ENCODE measurements around the gene IGFBP2.

The IGFBP2 gene

GRCh38 chr2:216692636-216693413, 59.6 kb downstream of the IGFBP2 start:
- Histone ChIP-seq H3K27ac (ENCODE audit: low read depth, low read length) (peak overlapping the region; percentile 97), H3K9ac (ENCODE audit: low read length) (peak overlapping the region; percentile 71), H3K9me3 (ENCODE audit: low read length) (no peaks in the 10 kb centered on the region), H3K36me3 (ENCODE audit: insufficient read depth, low read length) (peaks cover 24% of the 10 kb centered on the region), H3K4me1 (ENCODE audit: insufficient read depth, low read length) (peaks cover 49% of the 10 kb centered on the region), H3K27me3 (ENCODE audit: control insufficient read depth in 1 of 2, insufficient read depth in 2 of 2, low read length in 2 of 2) (peaks cover 0 to 10% of the 10 kb centered on the region in 2 donors), H3K4me3 (ENCODE audit: low read depth in 1 of 2, low read length in 2 of 2) (peak overlapping the region; percentile 34 to 90)

GRCh38 chr2:216693414-216694080, 60.3 kb downstream of the IGFBP2 start:
- peak overlapping the region; percentile 97 for H3K27ac ChIP-seq (ENCODE audit: low read depth, low read length)
- H3K4me3 ChIP-seq (ENCODE audit: low read depth in 1 of 2, low read length in 2 of 2), result peak overlapping the region; percentile 77 to 87
- H3K9me3 ChIP-seq (ENCODE audit: low read length), result no peaks in the 10 kb centered on the region
- peaks cover 19% of the 10 kb centered on the region for H3K36me3 ChIP-seq (ENCODE audit: insufficient read depth, low read length)
- peaks cover 46% of the 10 kb centered on the region for H3K4me1 ChIP-seq (ENCODE audit: insufficient read depth, low read length)
- H3K27me3 ChIP-seq (ENCODE audit: control insufficient read depth in 1 of 2, insufficient read depth in 2 of 2, low read length in 2 of 2), result peaks cover 0 to 10% of the 10 kb centered on the region in 2 donors
- H3K9ac ChIP-seq (ENCODE audit: low read length), result peak overlapping the region; percentile 79

- Histone ChIP-seq H3K4me3 (ENCODE audit: low read depth in 1 of 2, low read length in 2 of 2) (peak overlapping the region; percentile 77 to 87), H3K27ac (ENCODE audit: low read depth, low read length) (peak overlapping the region; percentile 97), H3K9me3 (ENCODE audit: low read length) (no peaks in the 10 kb centered on the region), H3K9ac (ENCODE audit: low read length) (peak overlapping the region; percentile 79), H3K27me3 (ENCODE audit: control insufficient read depth in 1 of 2, insufficient read depth in 2 of 2, low read length in 2 of 2) (peaks cover 0 to 10% of the 10 kb centered on the region in 2 donors), H3K4me1 (ENCODE audit: insufficient read depth, low read length) (peaks cover 46% of the 10 kb centered on the region), H3K36me3 (ENCODE audit: insufficient read depth, low read length) (peaks cover 12% of the 10 kb centered on the region)
These were observed 61.0 kb downstream of the IGFBP2 start for GRCh38 chr2:216694082-216694825.

- no peaks in the 10 kb centered on the region for H3K9me3 ChIP-seq (ENCODE audit: low read length)
- peaks cover 46% of the 10 kb centered on the region for H3K4me1 ChIP-seq (ENCODE audit: insufficient read depth, low read length)
- peak overlapping the region; percentile 97 for H3K27ac ChIP-seq (ENCODE audit: low read depth, low read length)
- peaks cover 0 to 10% of the 10 kb centered on the region in 2 donors for H3K27me3 ChIP-seq (ENCODE audit: control insufficient read depth in 1 of 2, insufficient read depth in 2 of 2, low read length in 2 of 2)
- H3K9ac ChIP-seq (ENCODE audit: low read length), result peak overlapping the region; percentile 79
- peaks cover 6% of the 10 kb centered on the region for H3K36me3 ChIP-seq (ENCODE audit: insufficient read depth, low read length)
- peak overlapping the region; percentile 77 to 87 for H3K4me3 ChIP-seq (ENCODE audit: low read depth in 1 of 2, low read length in 2 of 2)
These were observed 61.6 kb downstream of the IGFBP2 start for GRCh38 chr2:216694826-216695217.

GRCh38 chr2:216695401-216695821, 62.2 kb downstream of the IGFBP2 start, which contains the start of gene IGFBP5:
TSS of gene IGFBP5 (minus strand) at chr2:216695549. CDS start at chr2:216694775, 774 bp downstream.
- Histone ChIP-seq H3K4me3 (ENCODE audit: low read depth in 1 of 2, low read length in 2 of 2) (peak within 1 kb of the TSS; percentile 77 to 87), H3K4me1 (ENCODE audit: insufficient read depth, low read length) (peaks cover 46% of the 10 kb centered on the region), H3K27me3 (ENCODE audit: control insufficient read depth in 1 of 2, insufficient read depth in 2 of 2, low read length in 2 of 2) (peaks cover 0 to 10% of the 10 kb centered on the region in 2 donors), H3K9me3 (ENCODE audit: low read length) (no peaks in the 10 kb centered on the region), H3K36me3 (ENCODE audit: insufficient read depth, low read length) (peaks cover under 1% of the 10 kb centered on the region), H3K9ac (ENCODE audit: low read length) (peak within 1 kb of the TSS; percentile 79), H3K27ac (ENCODE audit: low read depth, low read length) (peak within 1 kb of the TSS; percentile 97)

- Histone ChIP-seq H3K4me1 (ENCODE audit: insufficient read depth, low read length) (peaks cover 49% of the 10 kb centered on the region), H3K36me3 (ENCODE audit: insufficient read depth, low read length) (no peaks in the 10 kb centered on the region), H3K9ac (ENCODE audit: low read length) (no peak overlapping the region), H3K4me3 (ENCODE audit: low read depth in 1 of 2, low read length in 2 of 2) (no peak overlapping the region), H3K27me3 (ENCODE audit: control insufficient read depth in 1 of 2, insufficient read depth in 2 of 2, low read length in 2 of 2) (peaks cover 0 to 10% of the 10 kb centered on the region in 2 donors), H3K27ac (ENCODE audit: low read depth, low read length) (peak overlapping the region; percentile 62), H3K9me3 (ENCODE audit: low read length) (no peaks in the 10 kb centered on the region)
These were observed 63.1 kb downstream of the IGFBP2 start for GRCh38 chr2:216696321-216696720.

GRCh38 chr2:216696751-216697560, 63.7 kb downstream of the IGFBP2 start:
- peak overlapping the region; percentile 62 for H3K27ac ChIP-seq (ENCODE audit: low read depth, low read length)
- H3K9ac ChIP-seq (ENCODE audit: low read length), result no peak overlapping the region
- H3K4me3 ChIP-seq (ENCODE audit: low read depth in 1 of 2, low read length in 2 of 2), result no peak overlapping the region
- no peaks in the 10 kb centered on the region for H3K9me3 ChIP-seq (ENCODE audit: low read length)
- peaks cover 55% of the 10 kb centered on the region for H3K4me1 ChIP-seq (ENCODE audit: insufficient read depth, low read length)
- no peaks in the 10 kb centered on the region for H3K36me3 ChIP-seq (ENCODE audit: insufficient read depth, low read length)
- peaks cover 0 to 10% of the 10 kb centered on the region in 2 donors for H3K27me3 ChIP-seq (ENCODE audit: control insufficient read depth in 1 of 2, insufficient read depth in 2 of 2, low read length in 2 of 2)

GRCh38 chr2:216698293-216698692, 65.1 kb downstream of the IGFBP2 start:
- H3K4me3 ChIP-seq (ENCODE audit: low read depth in 1 of 2, low read length in 2 of 2), result no peak overlapping the region
- H3K27me3 ChIP-seq (ENCODE audit: control insufficient read depth in 1 of 2, insufficient read depth in 2 of 2, low read length in 2 of 2), result peaks cover 0 to 10% of the 10 kb centered on the region in 2 donors
- H3K4me1 ChIP-seq (ENCODE audit: insufficient read depth, low read length), result peaks cover 66% of the 10 kb centered on the region
- no peak overlapping the region for H3K9ac ChIP-seq (ENCODE audit: low read length)
- H3K9me3 ChIP-seq (ENCODE audit: low read length), result no peaks in the 10 kb centered on the region
- H3K27ac ChIP-seq (ENCODE audit: low read depth, low read length), result peak overlapping the region; percentile 5
- no peaks in the 10 kb centered on the region for H3K36me3 ChIP-seq (ENCODE audit: insufficient read depth, low read length)

GRCh38 chr2:216698895-216699294, 65.7 kb downstream of the IGFBP2 start:
- Histone ChIP-seq H3K4me3 (ENCODE audit: low read depth in 1 of 2, low read length in 2 of 2) (no peak overlapping the region), H3K4me1 (ENCODE audit: insufficient read depth, low read length) (peaks cover 68% of the 10 kb centered on the region), H3K36me3 (ENCODE audit: insufficient read depth, low read length) (no peaks in the 10 kb centered on the region), H3K9me3 (ENCODE audit: low read length) (no peaks in the 10 kb centered on the region), H3K9ac (ENCODE audit: low read length) (no peak overlapping the region), H3K27ac (ENCODE audit: low read depth, low read length) (peak overlapping the region; percentile 59), H3K27me3 (ENCODE audit: control insufficient read depth in 1 of 2, insufficient read depth in 2 of 2, low read length in 2 of 2) (peaks cover 0 to 10% of the 10 kb centered on the region in 2 donors)

- Histone ChIP-seq H3K36me3 (ENCODE audit: insufficient read depth, low read length) (no peaks in the 10 kb centered on the region), H3K27me3 (ENCODE audit: control insufficient read depth in 1 of 2, insufficient read depth in 2 of 2, low read length in 2 of 2) (no peaks in the 10 kb centered on the region), H3K4me1 (ENCODE audit: insufficient read depth, low read length) (peaks cover 68% of the 10 kb centered on the region), H3K9me3 (ENCODE audit: low read length) (no peaks in the 10 kb centered on the region), H3K9ac (ENCODE audit: low read length) (peak overlapping the region; percentile 42), H3K4me3 (ENCODE audit: low read depth in 1 of 2, low read length in 2 of 2) (peak overlapping the region; percentile 4 to 22), H3K27ac (ENCODE audit: low read depth, low read length) (peak overlapping the region; percentile 59)
These were observed 66.9 kb downstream of the IGFBP2 start for GRCh38 chr2:216700088-216700567.

All from muscle layer of colon (tissue), 2 donors.